Neural progenitor cell (in vitro differentiated cells): ENCODE results near the gene INMT. TPM values are rescaled to one million over a fixed set of nuclear protein-coding genes. Genes with fewer than 3 reads are reported as not detected.

ENCODE experiments used
- DNase-seq: peaks from one replicate; pipeline ENCODE4 v3.0.0-alpha.2; 2016; ENCODE audit warnings: low spot score
- H2AFZ ChIP-seq: fragments of 200-600 bp; sonication (generic); replicated peaks from 2 replicates; pipeline ENCODE4 v1.6.1; 2016; ENCODE audit warnings: antibody characterized with exemption
- H3F3A ChIP-seq: fragments of 200-600 bp; sonication (generic); 2 replicates; pipeline ENCODE4 v1.6.1; 2016; ENCODE audit warnings: antibody characterized with exemption, low read depth
- H3K27ac ChIP-seq: fragments of 200-600 bp; sonication (generic); 2 replicates; pipeline ENCODE4 v1.5.1; 2016; ENCODE audit warnings: mild to moderate bottlenecking
- H3K27me3 ChIP-seq: fragments of 200-600 bp; sonication (generic); 2 replicates; pipeline ENCODE4 v1.6.1; 2016; ENCODE audit warnings: mild to moderate bottlenecking, moderate library complexity
- H3K36me3 ChIP-seq: fragments of 200-600 bp; sonication (generic); 2 replicates; pipeline ENCODE4 v1.5.1; 2016
- H3K4me1 ChIP-seq: fragments of 200-600 bp; sonication (generic); 2 replicates; pipeline ENCODE4 v1.6.1; 2016; ENCODE audit warnings: mixed run types
- H3K4me2 ChIP-seq: fragments of 200-600 bp; sonication (generic); 2 replicates; pipeline ENCODE4 v1.6.1; 2016
- H3K4me3 ChIP-seq: fragments of 200-600 bp; sonication (generic); 2 replicates; pipeline ENCODE4 v1.5.1; 2016
- H3K79me2 ChIP-seq: fragments of 200-600 bp; sonication (generic); 2 replicates; pipeline ENCODE4 v1.6.1; 2016; ENCODE audit warnings: low read depth
- H3K9ac ChIP-seq: fragments of 200-600 bp; sonication (generic); 2 replicates; pipeline ENCODE4 v1.6.1; 2016
- H3K9me3 ChIP-seq: fragments of 200-600 bp; sonication (generic); 2 replicates; pipeline ENCODE4 v1.5.1; 2016; ENCODE audit warnings: low read depth
- H4K20me1 ChIP-seq: fragments of 200-600 bp; sonication (generic); 2 replicates; pipeline ENCODE4 v1.6.1; 2016; ENCODE audit warnings: low read depth
- H3K27ac Mint-ChIP-seq: 3 replicates; pipeline ENCODE4 v1.8.0; 2021; ENCODE audit warnings: mixed read lengths
- H3K27me3 Mint-ChIP-seq: 2 replicates; pipeline ENCODE4 v1.8.0; 2022; ENCODE audit warnings: low read depth, mild to moderate bottlenecking, inconsistent platforms, moderate library complexity, mixed read lengths; ENCODE audit not compliant: insufficient read depth
- H3K36me3 Mint-ChIP-seq: 3 replicates; pipeline ENCODE4 v1.8.0; 2021; ENCODE audit warnings: mixed read lengths
- H3K4me1 Mint-ChIP-seq: 3 replicates; pipeline ENCODE4 v1.8.0; 2021; ENCODE audit warnings: mixed read lengths
- H3K4me3 Mint-ChIP-seq: 3 replicates; pipeline ENCODE4 v1.8.0; 2021; ENCODE audit warnings: mild to moderate bottlenecking, moderate library complexity, mixed read lengths
- H3K9me3 Mint-ChIP-seq: 3 replicates; pipeline ENCODE4 v1.8.0; 2020; ENCODE audit warnings: mixed read lengths
- CTCF ChIP-seq: fragments of 200-600 bp; sonication (generic); IDR thresholded peaks from 2 replicates; pipeline ENCODE4 v1.5.1; 2017; ENCODE audit warnings: antibody characterized with exemption, mild to moderate bottlenecking
- EZH2 ChIP-seq: fragments of 200-600 bp; sonication (generic); IDR thresholded peaks from 2 replicates; pipeline ENCODE4 v1.6.1; 2017; ENCODE audit warnings: antibody characterized with exemption, mild to moderate bottlenecking, moderate library complexity
- EZH2phosphoT487 ChIP-seq: fragments of 200-600 bp; sonication (generic); IDR thresholded peaks from 2 replicates; pipeline ENCODE4 v1.6.1; 2017; ENCODE audit warnings: antibody characterized with exemption
- total RNA-seq: library from RNA; depleted of rRNA; stranded (reverse); fragments of >200 nt; gene quantifications from 2 replicates; pipeline ENCODE4 v1.2.3, GENCODE V29; 2015; ENCODE audit warnings: low replicate concordance

Gene INMT
- total RNA-seq, 1 donor from 2014 or later, result 5.0 TPM

- H3K36me3 ChIP-seq, result no peaks in the 10 kb centered on the region
- no peaks in the 10 kb centered on the region for H3K36me3 Mint-ChIP-seq
- peaks cover 5% of the 10 kb centered on the region for H3K27me3 Mint-ChIP-seq
- H4K20me1 ChIP-seq, result no peaks in the 10 kb centered on the region
- H3K4me2 ChIP-seq, result no peak overlapping the region
- H3K27ac Mint-ChIP-seq, result no peak overlapping the region
- H3K4me1 Mint-ChIP-seq, result peaks cover 9% of the 10 kb centered on the region
- H3K9ac ChIP-seq, result no peak overlapping the region
- H3K9me3 Mint-ChIP-seq, result peaks cover under 1% of the 10 kb centered on the region
- H2AFZ ChIP-seq, result no peak overlapping the region
- no peak overlapping the region for H3K4me3 ChIP-seq
- H3K9me3 ChIP-seq, result no peaks in the 10 kb centered on the region
- DNase-seq, result no peak
- H3K79me2 ChIP-seq, result no peaks in the 10 kb centered on the region
- H3K4me3 Mint-ChIP-seq, result no peak overlapping the region
- no peaks in the 10 kb centered on the region for H3K27me3 ChIP-seq
- H3K4me1 ChIP-seq, result peaks cover 9% of the 10 kb centered on the region
- TF ChIP-seq EZH2 (no peak), CTCF (no peak), EZH2phosphoT487 (no peak)
- H3F3A ChIP-seq, result peaks cover 12% of the 10 kb centered on the region
- H3K27ac ChIP-seq, result no peak overlapping the region
Measured at GRCh38 chr7:30729642-30730041, 22.3 kb upstream of the INMT start.

GRCh38 chr7:30730097-30730496, 21.8 kb upstream of the INMT start:
- Histone ChIP-seq H4K20me1 (no peaks in the 10 kb centered on the region), H2AFZ (no peak overlapping the region), H3K4me2 (no peak overlapping the region), H3K27me3 (no peaks in the 10 kb centered on the region), H3K9ac (no peak overlapping the region), H3K4me3 (no peak overlapping the region), H3K9me3 (no peaks in the 10 kb centered on the region), H3K27ac (no peak overlapping the region), H3K79me2 (no peaks in the 10 kb centered on the region), H3F3A (peaks cover 7% of the 10 kb centered on the region), H3K36me3 (no peaks in the 10 kb centered on the region), H3K4me1 (peaks cover 9% of the 10 kb centered on the region)
- peaks cover 5% of the 10 kb centered on the region for H3K27me3 Mint-ChIP-seq
- DNase-seq, result no peak
- peaks cover 5% of the 10 kb centered on the region for H3K9me3 Mint-ChIP-seq
- no peak overlapping the region for H3K4me3 Mint-ChIP-seq
- H3K36me3 Mint-ChIP-seq, result no peaks in the 10 kb centered on the region
- peaks cover 9% of the 10 kb centered on the region for H3K4me1 Mint-ChIP-seq
- TF ChIP-seq EZH2, result no peak
- no peak for TF ChIP-seq EZH2phosphoT487
- no peak for TF ChIP-seq CTCF
- no peak overlapping the region for H3K27ac Mint-ChIP-seq

GRCh38 chr7:30730996-30731395, 20.9 kb upstream of the INMT start:
- H3K9me3 Mint-ChIP-seq, result peaks cover 10% of the 10 kb centered on the region
- Histone ChIP-seq H3K36me3 (no peaks in the 10 kb centered on the region), H3K9me3 (no peaks in the 10 kb centered on the region), H3K27me3 (no peaks in the 10 kb centered on the region), H2AFZ (no peak overlapping the region), H3K4me3 (no peak overlapping the region), H3K79me2 (no peaks in the 10 kb centered on the region), H3K4me1 (peaks cover 5% of the 10 kb centered on the region), H3K27ac (no peak overlapping the region), H3F3A (no peaks in the 10 kb centered on the region), H3K9ac (no peak overlapping the region), H3K4me2 (no peak overlapping the region), H4K20me1 (no peaks in the 10 kb centered on the region)
- DNase-seq, result no peak
- H3K27ac Mint-ChIP-seq, result no peak overlapping the region
- H3K4me3 Mint-ChIP-seq, result no peak overlapping the region
- H3K27me3 Mint-ChIP-seq, result peaks cover 5% of the 10 kb centered on the region
- TF ChIP-seq EZH2, result no peak
- TF ChIP-seq EZH2phosphoT487, result no peak
- TF ChIP-seq CTCF, result no peak
- H3K36me3 Mint-ChIP-seq, result no peaks in the 10 kb centered on the region
- H3K4me1 Mint-ChIP-seq, result peaks cover 5% of the 10 kb centered on the region

GRCh38 chr7:30731581-30731980, 20.4 kb upstream of the INMT start:
- H3K4me1 Mint-ChIP-seq, result peaks cover 5% of the 10 kb centered on the region
- no peak overlapping the region for H3K4me3 Mint-ChIP-seq
- H3K36me3 Mint-ChIP-seq, result no peaks in the 10 kb centered on the region
- no peak for DNase-seq
- Histone ChIP-seq H3K9ac (no peak overlapping the region), H3K9me3 (no peaks in the 10 kb centered on the region), H4K20me1 (no peaks in the 10 kb centered on the region), H3K79me2 (no peaks in the 10 kb centered on the region), H2AFZ (no peak overlapping the region), H3K4me3 (no peak overlapping the region), H3K4me2 (no peak overlapping the region), H3K27ac (no peak overlapping the region), H3K4me1 (peaks cover 5% of the 10 kb centered on the region), H3K27me3 (no peaks in the 10 kb centered on the region), H3F3A (no peaks in the 10 kb centered on the region), H3K36me3 (no peaks in the 10 kb centered on the region)
- H3K9me3 Mint-ChIP-seq, result peaks cover 10% of the 10 kb centered on the region
- no peak for TF ChIP-seq EZH2
- TF ChIP-seq EZH2phosphoT487, result no peak
- TF ChIP-seq CTCF, result no peak
- peak overlapping the region; percentile 51 for H3K27ac Mint-ChIP-seq
- peaks cover 3% of the 10 kb centered on the region for H3K27me3 Mint-ChIP-seq
